Peyer's patch (tissue), 4 donors: Measurements from ENCODE around the gene AMPD3. TPM values are rescaled to one million over a fixed set of nuclear protein-coding genes. Genes with fewer than 3 reads are reported as not detected.

Experiments used
- DNase-seq, 3 donors: peaks; one replicate each; pipeline ENCODE4 v3.0.0-alpha.2; 2017 to 2019
- H3K27ac ChIP-seq, 4 donors: fragments of 200-600 bp; sonication (generic); one replicate each; pipeline ENCODE4 v1.5.1; 2016 to 2019
- H3K27me3 ChIP-seq, 2 donors: fragments of 200-600 bp; sonication (generic); one replicate each; pipeline ENCODE4 v1.5.1; 2019
- H3K36me3 ChIP-seq, 3 donors: fragments of 200-600 bp; sonication (generic); one replicate each; pipeline ENCODE4 v1.5.1; 2016 to 2019
- H3K4me1 ChIP-seq, 4 donors: fragments of 200-600 bp; sonication (generic); one replicate each; pipeline ENCODE4 v1.5.1; 2016 to 2019
- H3K4me3 ChIP-seq, 4 donors: fragments of 200-600 bp; sonication (generic); 1 replicate in 3 of 4; 2 replicates in 1 of 4; pipeline ENCODE4 v1.5.1; 2016 to 2019; ENCODE audit warnings: mild to moderate bottlenecking in 1 of 4
- H3K9me3 ChIP-seq, 4 donors: fragments of 200-600 bp; sonication (generic); one replicate each; pipeline ENCODE4 v1.5.1; 2016 to 2019; ENCODE audit warnings: mild to moderate bottlenecking in 1 of 4
- POLR2A ChIP-seq, 2 donors: fragments of 450-650 bp; IDR thresholded peaks; one replicate each; pipeline ENCODE4 v1.5.1; 2017; ENCODE audit warnings: antibody characterized with exemption in 2 of 2, mild to moderate bottlenecking in 2 of 2, moderate library complexity in 2 of 2
- total RNA-seq, 4 donors: library from RNA; depleted of rRNA; stranded (reverse); fragments of >200 nt; gene quantifications; one replicate each; pipeline ENCODE4 v1.1.0, GENCODE V29; 2016
- TF ChIP-seq, protein P1 (sequence below), 6 experiments: fragments of 450-650 bp in 4 of 6; fragments of 200-600 bp in 2 of 6; sonication (generic) in 1 of 6; IDR thresholded peaks; one replicate each; pipeline ENCODE4 v1.5.1; 2017 to 2019; ENCODE audit warnings: antibody characterized with exemption in 6 of 6, mild to moderate bottlenecking in 3 of 6, moderate library complexity in 1 of 6

The AMPD3 gene
- total RNA-seq, 4 donors from 2014 or later: 12.4 to 28.9 (median 17.6) TPM

DNA sequence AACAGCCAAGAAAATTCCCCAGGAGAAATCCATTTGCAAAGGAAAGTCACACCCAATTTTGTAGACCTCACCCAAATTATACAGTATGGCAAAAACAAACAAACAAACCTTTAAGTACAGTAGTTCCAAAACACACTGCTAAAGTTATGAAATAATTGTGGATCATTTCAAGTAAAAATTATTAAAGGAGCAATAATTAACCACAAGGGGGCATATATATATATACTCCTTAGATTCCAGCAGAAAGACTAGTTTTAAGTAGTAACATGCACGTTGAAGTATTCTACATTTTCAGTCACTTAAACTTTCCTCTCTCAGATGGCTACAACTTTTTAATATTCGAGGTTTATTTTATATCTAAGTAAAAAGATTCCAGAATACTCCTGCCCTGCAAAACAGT lies 59.1 kb downstream of the AMPD3 start:
- H3K9me3 ChIP-seq: no peaks in the 10 kb centered on the region
- no peaks in the 10 kb centered on the region for H3K4me1 ChIP-seq
- H3K36me3 ChIP-seq: peaks cover 0 to 17% (median 0%) of the 10 kb centered on the region in 3 donors
- no peak overlapping the region for H3K4me3 ChIP-seq
- TF ChIP-seq, protein P1, sequence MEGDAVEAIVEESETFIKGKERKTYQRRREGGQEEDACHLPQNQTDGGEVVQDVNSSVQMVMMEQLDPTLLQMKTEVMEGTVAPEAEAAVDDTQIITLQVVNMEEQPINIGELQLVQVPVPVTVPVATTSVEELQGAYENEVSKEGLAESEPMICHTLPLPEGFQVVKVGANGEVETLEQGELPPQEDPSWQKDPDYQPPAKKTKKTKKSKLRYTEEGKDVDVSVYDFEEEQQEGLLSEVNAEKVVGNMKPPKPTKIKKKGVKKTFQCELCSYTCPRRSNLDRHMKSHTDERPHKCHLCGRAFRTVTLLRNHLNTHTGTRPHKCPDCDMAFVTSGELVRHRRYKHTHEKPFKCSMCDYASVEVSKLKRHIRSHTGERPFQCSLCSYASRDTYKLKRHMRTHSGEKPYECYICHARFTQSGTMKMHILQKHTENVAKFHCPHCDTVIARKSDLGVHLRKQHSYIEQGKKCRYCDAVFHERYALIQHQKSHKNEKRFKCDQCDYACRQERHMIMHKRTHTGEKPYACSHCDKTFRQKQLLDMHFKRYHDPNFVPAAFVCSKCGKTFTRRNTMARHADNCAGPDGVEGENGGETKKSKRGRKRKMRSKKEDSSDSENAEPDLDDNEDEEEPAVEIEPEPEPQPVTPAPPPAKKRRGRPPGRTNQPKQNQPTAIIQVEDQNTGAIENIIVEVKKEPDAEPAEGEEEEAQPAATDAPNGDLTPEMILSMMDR (IDR thresholded peaks at IDR 0.05): peak; percentile 10 to 44 (median 34)
- TF ChIP-seq POLR2A (IDR thresholded peaks at IDR 0.05): no peak
- no peaks in the 10 kb centered on the region for H3K27me3 ChIP-seq
- DNase-seq: no peak
- no peak overlapping the region for H3K27ac ChIP-seq

DNA sequence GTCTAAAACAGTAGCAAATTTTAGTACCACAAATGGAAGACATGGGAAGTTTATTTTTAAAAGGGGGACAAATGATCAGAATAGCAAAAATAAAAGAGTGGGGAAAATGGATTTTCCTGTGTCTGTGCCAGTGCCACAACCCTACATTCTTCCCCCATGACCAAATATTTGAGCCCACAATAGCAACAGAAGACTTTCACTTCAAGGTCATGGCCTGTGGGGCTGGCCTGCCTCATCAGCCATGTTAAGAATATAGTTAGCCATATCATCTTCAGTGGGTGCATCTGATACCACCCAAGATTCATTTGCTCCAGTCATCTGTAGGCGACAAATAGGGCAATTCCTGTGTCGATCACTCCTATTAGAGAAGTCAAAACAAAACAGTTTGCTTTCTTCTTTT lies 59.6 kb downstream of the AMPD3 start:
- H3K27ac ChIP-seq: no peak overlapping the region
- peaks cover 0 to 21% (median 0%) of the 10 kb centered on the region in 3 donors for H3K36me3 ChIP-seq
- TF ChIP-seq POLR2A (IDR thresholded peaks at IDR 0.05): no peak
- TF ChIP-seq, protein P1 (IDR thresholded peaks at IDR 0.05): no peak
- no peaks in the 10 kb centered on the region for H3K4me1 ChIP-seq
- no peak overlapping the region for H3K4me3 ChIP-seq
- H3K27me3 ChIP-seq: no peaks in the 10 kb centered on the region
- H3K9me3 ChIP-seq: no peaks in the 10 kb centered on the region
- no peak for DNase-seq

DNA sequence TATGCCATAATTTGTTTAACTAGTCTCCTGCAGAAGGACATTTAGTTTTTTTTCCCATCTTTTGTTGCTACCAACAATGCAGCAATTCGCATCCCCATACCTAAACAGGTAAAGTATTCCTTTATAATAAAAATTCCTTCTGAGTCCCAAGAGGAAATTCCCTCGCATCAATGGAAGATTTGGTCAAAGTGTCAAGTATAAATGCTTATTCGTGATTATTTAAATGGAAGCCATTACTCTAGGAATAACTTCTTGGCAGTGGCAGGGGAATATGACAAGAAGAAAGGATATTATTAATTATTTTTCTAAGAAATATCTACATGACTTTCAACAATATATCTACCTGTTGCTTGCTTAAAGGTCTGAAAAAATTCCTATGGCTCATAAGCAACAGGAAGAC lies 60.4 kb downstream of the AMPD3 start:
- Histone ChIP-seq H3K4me3 (no peak overlapping the region), H3K36me3 (peaks cover 0 to 24% (median 0%) of the 10 kb centered on the region in 3 donors), H3K9me3 (no peaks in the 10 kb centered on the region), H3K27ac (no peak overlapping the region), H3K27me3 (no peaks in the 10 kb centered on the region), H3K4me1 (no peaks in the 10 kb centered on the region)
- no peak for DNase-seq
- no peak for TF ChIP-seq POLR2A (IDR thresholded peaks at IDR 0.05)

DNA sequence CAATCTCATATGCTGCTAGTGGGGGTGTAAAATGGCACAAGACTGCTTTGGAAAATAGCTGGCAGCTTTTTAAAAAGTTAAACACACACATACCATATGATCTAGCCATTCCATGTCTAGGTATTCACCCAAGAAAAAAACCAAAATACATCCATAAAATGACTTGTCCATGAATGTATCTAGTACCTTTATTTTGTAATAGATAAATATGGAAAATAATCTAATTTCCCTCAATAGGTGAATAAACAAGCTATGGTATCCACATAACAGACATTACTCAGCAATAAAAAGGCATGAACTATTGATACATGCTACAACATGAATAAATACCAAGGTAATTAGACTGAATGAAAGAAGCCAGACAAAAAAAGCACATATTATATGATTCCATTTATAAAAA lies 63.1 kb downstream of the AMPD3 start:
- TF ChIP-seq, protein P1 (IDR thresholded peaks at IDR 0.05): no peak
- no peak for TF ChIP-seq POLR2A (IDR thresholded peaks at IDR 0.05)
- H3K27me3 ChIP-seq: no peaks in the 10 kb centered on the region

DNA sequence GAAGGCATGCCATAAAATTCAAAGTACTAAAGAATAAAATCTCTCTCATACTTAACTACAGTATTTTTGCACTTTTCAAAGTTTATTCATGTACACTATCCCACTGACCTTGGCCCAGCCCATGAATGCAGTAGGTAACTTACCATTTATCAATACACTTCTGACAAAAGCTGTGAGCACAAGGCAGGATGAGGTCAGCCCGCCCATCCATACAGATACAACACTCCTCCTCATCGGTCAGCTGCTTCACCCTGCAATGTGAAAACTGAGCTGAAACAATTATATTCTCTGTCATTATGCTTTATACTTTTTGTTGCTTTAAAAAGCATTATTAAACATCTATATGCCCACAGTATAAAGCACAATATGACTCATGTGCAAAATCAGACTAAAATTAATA lies 63.8 kb downstream of the AMPD3 start:
- no peak for DNase-seq
- H3K27ac ChIP-seq: no peak overlapping the region
- TF ChIP-seq, protein P1 (IDR thresholded peaks at IDR 0.05): no peak
- no peak for TF ChIP-seq POLR2A (IDR thresholded peaks at IDR 0.05)
- no peaks in the 10 kb centered on the region for H3K4me1 ChIP-seq
- H3K9me3 ChIP-seq: no peaks in the 10 kb centered on the region
- peaks cover 0 to 39% (median 0%) of the 10 kb centered on the region in 3 donors for H3K36me3 ChIP-seq
- no peaks in the 10 kb centered on the region for H3K27me3 ChIP-seq
- no peak overlapping the region for H3K4me3 ChIP-seq

More for the DNA sequence above, 63.1 kb downstream of the AMPD3 start:
- no peaks in the 10 kb centered on the region for H3K4me1 ChIP-seq
- H3K27ac ChIP-seq: no peak overlapping the region
- H3K36me3 ChIP-seq: peaks cover 0 to 34% (median 0%) of the 10 kb centered on the region in 3 donors
- no peak overlapping the region for H3K4me3 ChIP-seq
- no peaks in the 10 kb centered on the region for H3K9me3 ChIP-seq
- no peak for DNase-seq

DNA sequence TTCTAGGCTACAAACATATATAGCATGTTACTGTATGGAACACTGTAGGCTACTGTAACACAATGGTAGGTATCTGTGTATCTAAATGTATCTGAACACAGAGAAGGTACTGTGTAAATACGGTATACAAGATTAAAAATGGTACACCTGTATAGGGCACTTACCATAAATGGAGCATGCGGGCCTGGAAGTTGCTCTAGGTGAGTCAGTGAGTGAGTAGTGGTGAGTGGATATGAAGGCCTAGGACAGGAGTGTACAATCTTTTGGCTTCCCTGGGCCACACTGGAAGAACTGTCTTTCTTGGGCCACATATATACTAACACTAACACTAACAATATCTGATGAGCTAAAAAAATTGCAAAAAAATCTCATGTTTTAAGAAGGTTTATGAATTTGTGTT lies 64.6 kb downstream of the AMPD3 start:
- Histone ChIP-seq H3K4me1 (no peaks in the 10 kb centered on the region), H3K27me3 (no peaks in the 10 kb centered on the region), H3K9me3 (no peaks in the 10 kb centered on the region), H3K36me3 (peaks cover 0 to 44% (median 0%) of the 10 kb centered on the region in 3 donors), H3K4me3 (no peak overlapping the region), H3K27ac (no peak overlapping the region)
- TF ChIP-seq POLR2A (IDR thresholded peaks at IDR 0.05): no peak
- TF ChIP-seq, protein P1 (IDR thresholded peaks at IDR 0.05): no peak
- no peak for DNase-seq
